ENCODE data around the gene RPAP2.
"Not testable (repeated sequence)": the region's sequence is repeated elsewhere in the genome, so short reads cannot be mapped to it uniquely, and the experiment has no call there.

The RPAP2 gene

GRCh38 chr1:92366040-92366395 lies 67.2 kb downstream of the RPAP2 start:
- no peak overlapping the region for H3K27ac ChIP-seq
- DNase-seq (ENCODE audit: low read depth, low spot score): no peak

GRCh38 chr1:92367496-92367895 lies 68.6 kb downstream of the RPAP2 start:
- no peak for DNase-seq (ENCODE audit: low read depth, low spot score)

GRCh38 chr1:92372164-92372563 lies 73.3 kb downstream of the RPAP2 start:
- no peak for DNase-seq (ENCODE audit: low read depth, low spot score)
- no peak overlapping the region for H3K27ac ChIP-seq

More at GRCh38 chr1:92367496-92367895, 68.6 kb downstream of the RPAP2 start:
- H3K27ac ChIP-seq: no peak overlapping the region

- no peak overlapping the region for H3K27ac ChIP-seq
- DNase-seq (ENCODE audit: low read depth, low spot score): no peak
These were observed 75.4 kb downstream of the RPAP2 start for GRCh38 chr1:92374223-92374622.

- DNase-seq (ENCODE audit: low read depth, low spot score): no peak
- H3K27ac ChIP-seq: no peak overlapping the region
These were observed 77.5 kb downstream of the RPAP2 start for GRCh38 chr1:92376345-92376744.

GRCh38 chr1:92377991-92378390 lies 79.1 kb downstream of the RPAP2 start:
- not testable (repeated sequence) for H3K27ac ChIP-seq; DNase-seq (ENCODE audit: low read depth, low spot score)

GRCh38 chr1:92380867-92381266 lies 82.0 kb downstream of the RPAP2 start:
- DNase-seq (ENCODE audit: low read depth, low spot score): no peak

GRCh38 chr1:92393966-92394365 lies 95.1 kb downstream of the RPAP2 start:
- DNase-seq (ENCODE audit: low read depth, low spot score); H3K27ac ChIP-seq: not testable (repeated sequence)

More at GRCh38 chr1:92380867-92381266, 82.0 kb downstream of the RPAP2 start:
- no peak overlapping the region for H3K27ac ChIP-seq

GRCh38 chr1:92398519-92398918 lies 99.7 kb downstream of the RPAP2 start:
- H3K27ac ChIP-seq: no peak overlapping the region
- no peak for DNase-seq (ENCODE audit: low read depth, low spot score)

- no peak for DNase-seq (ENCODE audit: low read depth, low spot score)
- no peak overlapping the region for H3K27ac ChIP-seq
These were observed 100.2 kb downstream of the RPAP2 start for GRCh38 chr1:92399076-92399475.

GRCh38 chr1:92404661-92405060 lies 105.8 kb downstream of the RPAP2 start:
- no peak for DNase-seq (ENCODE audit: low read depth, low spot score)
- H3K27ac ChIP-seq: no peak overlapping the region

GRCh38 chr1:92408825-92409224 lies 110.0 kb downstream of the RPAP2 start:
- no peak overlapping the region for H3K27ac ChIP-seq
- DNase-seq (ENCODE audit: low read depth, low spot score): no peak

GRCh38 chr1:92409946-92410549 lies 111.2 kb downstream of the RPAP2 start:
- no peak overlapping the region for H3K27ac ChIP-seq
- no peak for DNase-seq (ENCODE audit: low read depth, low spot score)

- H3K27ac ChIP-seq: no peak overlapping the region
- DNase-seq (ENCODE audit: low read depth, low spot score): no peak
These were observed 111.8 kb downstream of the RPAP2 start for GRCh38 chr1:92410706-92411105.

- no peak overlapping the region for H3K27ac ChIP-seq
- DNase-seq (ENCODE audit: low read depth, low spot score): peak; percentile 40
These were observed 112.7 kb downstream of the RPAP2 start for GRCh38 chr1:92411511-92411910.

GRCh38 chr1:92419642-92420041 lies 120.8 kb downstream of the RPAP2 start:
- DNase-seq (ENCODE audit: low read depth, low spot score): no peak
- no peak overlapping the region for H3K27ac ChIP-seq

GRCh38 chr1:92424381-92424780 lies 125.5 kb downstream of the RPAP2 start:
- DNase-seq (ENCODE audit: low read depth, low spot score): no peak
- no peak overlapping the region for H3K27ac ChIP-seq

- DNase-seq (ENCODE audit: low read depth, low spot score): no peak
- H3K27ac ChIP-seq: no peak overlapping the region
These were observed 126.8 kb downstream of the RPAP2 start for GRCh38 chr1:92425617-92426016.

GRCh38 chr1:92430030-92430429 lies 131.2 kb downstream of the RPAP2 start:
- no peak overlapping the region for H3K27ac ChIP-seq
- DNase-seq (ENCODE audit: low read depth, low spot score): no peak

- not testable (repeated sequence) for DNase-seq (ENCODE audit: low read depth, low spot score)
These were observed 135.7 kb downstream of the RPAP2 start for GRCh38 chr1:92434572-92434971.

GRCh38 chr1:92439291-92439690 lies 140.4 kb downstream of the RPAP2 start:
- no peak for DNase-seq (ENCODE audit: low read depth, low spot score)

More at GRCh38 chr1:92434572-92434971, 135.7 kb downstream of the RPAP2 start:
- not testable (repeated sequence) for H3K27ac ChIP-seq

GRCh38 chr1:92441316-92441696 lies 142.4 kb downstream of the RPAP2 start:
- peak overlapping the region; percentile 43 for H3K27ac ChIP-seq
- DNase-seq (ENCODE audit: low read depth, low spot score): no peak

More at GRCh38 chr1:92439291-92439690, 140.4 kb downstream of the RPAP2 start:
- no peak overlapping the region for H3K27ac ChIP-seq
